Right lobe of liver (tissue), 6 donors: ENCODE results near the gene GRAP2. TPM values are rescaled to one million over a fixed set of nuclear protein-coding genes. Genes with fewer than 3 reads are reported as not detected.

Experiments used
- ATAC-seq, 4 donors: fragments of 200-7000 bp; cut with Tn5 transposase; one replicate each; pipeline ENCODE4 v1.9.1; 2020; ENCODE audit warnings: mild to moderate bottlenecking in 4 of 4, moderate library complexity in 4 of 4
- DNase-seq, 3 donors: peaks; one replicate each; pipeline ENCODE4 v3.0.0-alpha.2; 2020
- H3K27ac ChIP-seq, 3 donors: fragments of 200-600 bp; one replicate each; pipeline ENCODE4 v1.8.0; 2022
- H3K27me3 ChIP-seq, 2 donors: fragments of 200-600 bp; one replicate each; pipeline ENCODE4 v1.8.0; 2022
- H3K36me3 ChIP-seq, 4 donors: fragments of 200-600 bp; sonication (generic) in 1 of 4; one replicate each; pipeline versions ENCODE4 v1.5.1 to v1.8.0; 2017 to 2022; ENCODE audit warnings: control low read depth in 1 of 4
- H3K4me1 ChIP-seq, 4 donors: fragments of 200-600 bp; sonication (generic) in 1 of 4; one replicate each; pipeline versions ENCODE4 v1.5.1 to v1.8.0; 2017 to 2022; ENCODE audit warnings: control low read depth in 1 of 4
- H3K4me3 ChIP-seq, 3 donors: fragments of 200-600 bp; one replicate each; pipeline ENCODE4 v1.8.0; 2022
- H3K9me3 ChIP-seq, 4 donors: fragments of 200-600 bp; sonication (generic) in 1 of 4; one replicate each; pipeline versions ENCODE4 v1.5.1 to v1.8.0; 2017 to 2022; ENCODE audit warnings: control low read depth in 1 of 4
- CTCF ChIP-seq, 4 donors: fragments of 200-600 bp in 3 of 4; fragments of 450-650 bp in 1 of 4; IDR thresholded peaks; one replicate each; pipeline versions ENCODE4 v1.5.1 to v1.8.0; 2016 to 2022; ENCODE audit warnings: antibody characterized with exemption in 4 of 4, mild to moderate bottlenecking in 2 of 4
- POLR2A ChIP-seq: fragments of 450-650 bp; IDR thresholded peaks from one replicate; pipeline ENCODE4 v1.6.1; 2017; ENCODE audit warnings: antibody characterized with exemption, mild to moderate bottlenecking
- WGBS: methylation state at CpG from one replicate; pipeline ENCODE4 v1.1.6; 2018; ENCODE audit warnings: low coverage, low lambda C conversion rate; ENCODE audit not compliant: insufficient coverage; ENCODE audit errors: missing lambda C conversion rate; 5-methylcytosine and 5-hydroxymethylcytosine counted together
- intact Hi-C, 2 donors: fragments of 100-400 bp; cut with DNase I; formaldehyde crosslinking; loops; one replicate each; pipeline versions ENCODE4 v1.11.2 to v1.14.1; 2022
- total RNA-seq, 6 experiments: library from RNA; depleted of rRNA in 2 of 6; stranded (reverse); fragments of >200 nt in 2 of 6; fragmentation: NEBNext Ultra II Directional in 3 of 6; extraction: Animal tissue kit (Norgen Biotek cat#: 25700) in 3 of 6; gene quantifications; one replicate each; pipeline versions ENCODE4 v1.1.0 to v1.2.4, GENCODE V29; 2016 to 2023
- donor health status: DM: no; HTN: yes; CAD: no.
- donor health status: DM: no; HTN: no; CAD: no.
- donor health status: DM: no; HTN: no; CAD: no.
- donor health status: DM: no; HTN: yes; CAD: no.
- donor health status: DM: no; HTN: yes; CAD: no.

Gene GRAP2
- total RNA-seq, 6 experiments from 2014 or later, result 0.46 to 1.7 (median 0.74) TPM

- Histone ChIP-seq H3K4me1 (no peaks in the 10 kb centered on the region), H3K27me3 (no peaks in the 10 kb centered on the region), H3K36me3 (no peaks in the 10 kb centered on the region), H3K4me3 (no peak overlapping the region), H3K9me3 (no peaks in the 10 kb centered on the region), H3K27ac (no peak overlapping the region)
- intact Hi-C loops, result no loop called here
- ATAC-seq, result no peak
- no peak for DNase-seq
- TF ChIP-seq POLR2A, result no peak
- no peak for TF ChIP-seq CTCF (IDR thresholded peaks at IDR 0.05)
- WGBS, result 45% methylated on average over 12 of the region's 12 CpGs
Observed at GRCh38 chr22:39917776-39918495, 17.1 kb downstream of the GRAP2 start.

- Histone ChIP-seq H3K27ac (no peak overlapping the region), H3K4me1 (no peaks in the 10 kb centered on the region), H3K36me3 (no peaks in the 10 kb centered on the region), H3K27me3 (no peaks in the 10 kb centered on the region), H3K4me3 (no peak overlapping the region), H3K9me3 (no peaks in the 10 kb centered on the region)
- intact Hi-C loops, result no loop called here
- no peak for ATAC-seq
- TF ChIP-seq POLR2A (no peak), CTCF (IDR thresholded peaks at IDR 0.05) (no peak)
- WGBS, result 59% methylated on average over 8 of the region's 8 CpGs
- no peak for DNase-seq
Observed at GRCh38 chr22:39920134-39920743, 19.4 kb downstream of the GRAP2 start.

- Histone ChIP-seq H3K27me3 (no peaks in the 10 kb centered on the region), H3K9me3 (no peaks in the 10 kb centered on the region), H3K27ac (no peak overlapping the region), H3K4me3 (no peak overlapping the region), H3K36me3 (no peaks in the 10 kb centered on the region), H3K4me1 (no peaks in the 10 kb centered on the region)
- no peak for ATAC-seq
- DNase-seq, result no peak
- intact Hi-C loops, result no loop called here
- TF ChIP-seq POLR2A (no peak), CTCF (IDR thresholded peaks at IDR 0.05) (no peak)
- 56% methylated on average over 4 of the region's 5 CpGs for WGBS
Observed at GRCh38 chr22:39923696-39924095, 22.8 kb downstream of the GRAP2 start.

- Histone ChIP-seq H3K36me3 (no peaks in the 10 kb centered on the region), H3K4me1 (no peaks in the 10 kb centered on the region), H3K4me3 (no peak overlapping the region), H3K9me3 (no peaks in the 10 kb centered on the region), H3K27me3 (no peaks in the 10 kb centered on the region), H3K27ac (no peak overlapping the region)
- DNase-seq (no peak), ATAC-seq (no peak)
- 78% methylated on average over 14 of the region's 18 CpGs for WGBS
- intact Hi-C loops, result no loop called here
- TF ChIP-seq CTCF (IDR thresholded peaks at IDR 0.05), result no peak
Observed at GRCh38 chr22:39924286-39924685, 23.4 kb downstream of the GRAP2 start.
